NB4 (cell line): ENCODE results near the gene TPRG1L.

ENCODE experiments used
- DNase-seq: peaks from one replicate; pipeline ENCODE4 v3.0.0; 2010; ENCODE audit warnings: low read depth
- H3K4me3 ChIP-seq: one replicate; pipeline ENCODE4 v1.5.1; 2011; ENCODE audit warnings: mild to moderate bottlenecking, low read depth, low read length, moderate library complexity
- MYC ChIP-seq: IDR thresholded peaks from 2 replicates; pipeline ENCODE4 v1.6.1; 2011; ENCODE audit warnings: low read depth, low read length
- POLR2A ChIP-seq: IDR thresholded peaks from 2 replicates; pipeline ENCODE4 v1.6.1; 2011; ENCODE audit warnings: mild to moderate bottlenecking; ENCODE audit not compliant: insufficient read length; ENCODE audit errors: extremely low read depth
- TF ChIP-seq, protein P1 (sequence below): IDR thresholded peaks from one replicate; pipeline ENCODE4 v1.5.1; 2012; ENCODE audit warnings: low read depth, low read length
- TF ChIP-seq, protein P2 (sequence below): IDR thresholded peaks from 2 replicates; pipeline ENCODE4 v1.6.1; 2011; ENCODE audit warnings: low read depth, low read length

Gene TPRG1L

DNA sequence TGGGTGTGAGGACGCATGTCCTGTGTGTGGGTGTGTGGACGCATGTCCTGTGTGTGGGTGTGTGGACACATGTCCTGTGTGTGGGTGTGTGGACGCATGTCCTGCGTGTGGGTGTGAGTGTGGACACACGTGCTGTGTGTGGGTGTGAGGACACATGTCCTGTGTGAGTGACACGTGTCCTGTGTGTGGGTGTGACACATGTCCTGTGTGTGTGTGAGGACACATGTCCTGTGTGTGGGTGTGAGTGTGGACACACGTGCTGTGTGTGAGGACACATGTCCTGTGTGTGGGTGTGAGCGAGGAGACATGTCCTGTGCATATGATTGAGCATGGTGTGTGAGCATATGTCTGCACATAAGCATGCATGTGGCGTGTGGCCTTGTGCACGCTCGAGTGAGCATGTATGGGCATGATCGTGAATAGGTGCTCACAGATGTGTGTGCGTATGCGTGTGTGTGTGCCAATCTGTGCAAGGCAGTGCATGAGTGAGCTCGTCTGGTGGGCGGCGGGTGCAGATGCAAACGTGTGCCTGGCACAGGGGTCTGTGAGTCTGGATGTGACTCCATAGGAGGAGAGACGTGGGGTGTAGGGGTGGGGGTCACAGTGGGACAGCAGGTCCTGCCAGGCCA is 38.8 kb upstream of the TPRG1L start:
- no peak for DNase-seq
- TF ChIP-seq MYC (no peak), POLR2A (no peak)
- TF ChIP-seq, protein P1, sequence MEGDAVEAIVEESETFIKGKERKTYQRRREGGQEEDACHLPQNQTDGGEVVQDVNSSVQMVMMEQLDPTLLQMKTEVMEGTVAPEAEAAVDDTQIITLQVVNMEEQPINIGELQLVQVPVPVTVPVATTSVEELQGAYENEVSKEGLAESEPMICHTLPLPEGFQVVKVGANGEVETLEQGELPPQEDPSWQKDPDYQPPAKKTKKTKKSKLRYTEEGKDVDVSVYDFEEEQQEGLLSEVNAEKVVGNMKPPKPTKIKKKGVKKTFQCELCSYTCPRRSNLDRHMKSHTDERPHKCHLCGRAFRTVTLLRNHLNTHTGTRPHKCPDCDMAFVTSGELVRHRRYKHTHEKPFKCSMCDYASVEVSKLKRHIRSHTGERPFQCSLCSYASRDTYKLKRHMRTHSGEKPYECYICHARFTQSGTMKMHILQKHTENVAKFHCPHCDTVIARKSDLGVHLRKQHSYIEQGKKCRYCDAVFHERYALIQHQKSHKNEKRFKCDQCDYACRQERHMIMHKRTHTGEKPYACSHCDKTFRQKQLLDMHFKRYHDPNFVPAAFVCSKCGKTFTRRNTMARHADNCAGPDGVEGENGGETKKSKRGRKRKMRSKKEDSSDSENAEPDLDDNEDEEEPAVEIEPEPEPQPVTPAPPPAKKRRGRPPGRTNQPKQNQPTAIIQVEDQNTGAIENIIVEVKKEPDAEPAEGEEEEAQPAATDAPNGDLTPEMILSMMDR, result no peak
- TF ChIP-seq, protein P2, sequence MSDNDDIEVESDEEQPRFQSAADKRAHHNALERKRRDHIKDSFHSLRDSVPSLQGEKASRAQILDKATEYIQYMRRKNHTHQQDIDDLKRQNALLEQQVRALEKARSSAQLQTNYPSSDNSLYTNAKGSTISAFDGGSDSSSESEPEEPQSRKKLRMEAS, result no peak
- no peak overlapping the region for H3K4me3 ChIP-seq

DNA sequence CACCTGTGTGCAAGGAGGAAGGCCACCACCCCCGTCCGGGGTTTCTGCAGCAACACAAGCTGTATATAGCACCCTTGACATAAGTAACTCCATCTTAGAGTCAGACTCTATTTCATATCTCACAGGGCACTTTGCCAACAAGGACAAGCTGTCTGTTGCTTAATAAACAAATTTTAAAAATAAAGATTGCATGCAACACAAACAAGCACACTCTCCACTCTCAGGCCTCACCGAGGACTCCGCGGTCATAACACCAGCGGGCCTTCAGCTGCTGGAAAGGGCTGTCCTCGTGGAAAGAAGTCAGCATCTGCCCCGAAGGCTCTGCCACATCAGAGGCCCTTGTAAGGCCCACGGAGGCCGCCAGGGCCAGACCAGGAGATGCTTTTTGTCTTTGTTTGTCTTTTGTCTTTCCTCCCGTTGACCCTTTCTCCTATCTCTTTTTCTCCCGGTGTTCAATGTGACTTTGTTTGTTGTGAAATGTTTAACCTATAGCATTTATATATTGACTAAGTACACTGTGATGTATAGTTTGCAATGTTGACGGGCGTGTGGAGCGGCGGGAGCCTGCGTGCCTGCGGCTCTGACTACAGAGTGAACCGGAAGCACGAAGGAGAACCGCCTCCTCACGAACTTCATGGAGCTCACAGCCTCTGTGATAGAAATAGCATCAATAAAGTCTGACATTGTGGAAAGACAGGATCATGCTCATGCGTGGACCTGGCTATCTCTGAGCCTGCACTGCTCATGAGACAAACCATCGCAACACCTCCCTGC is 37.6 kb upstream of the TPRG1L start:
- TF ChIP-seq MYC, result no peak
- no peak for TF ChIP-seq POLR2A
- TF ChIP-seq, protein P2, result no peak
- TF ChIP-seq, protein P1, result no peak
- no peak for DNase-seq
- H3K4me3 ChIP-seq, result no peak overlapping the region

DNA sequence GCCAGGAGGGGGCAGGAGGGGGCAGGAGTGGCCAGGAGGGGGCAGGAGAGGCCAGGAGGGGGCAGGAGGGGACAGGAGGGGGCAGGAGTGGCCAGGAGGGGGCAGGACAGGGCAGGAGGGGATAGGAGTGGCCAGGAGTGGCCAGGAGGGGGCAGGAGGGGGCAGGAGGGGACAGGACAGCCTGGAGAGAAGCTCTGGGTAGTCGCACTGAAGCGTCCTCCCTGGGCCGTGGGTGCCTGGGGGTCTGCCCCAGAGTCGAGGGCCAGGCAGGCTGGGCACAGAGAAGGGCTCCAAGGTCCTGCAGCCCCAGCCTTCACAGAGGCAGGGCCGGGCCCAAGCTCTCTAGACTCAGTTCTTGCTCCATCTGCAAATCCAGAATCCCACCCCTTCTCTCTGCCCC is 36.4 kb upstream of the TPRG1L start:
- no peak for DNase-seq
- TF ChIP-seq MYC, result no peak
- TF ChIP-seq, protein P2, result no peak
- no peak for TF ChIP-seq POLR2A
- TF ChIP-seq, protein P1, result no peak

DNA sequence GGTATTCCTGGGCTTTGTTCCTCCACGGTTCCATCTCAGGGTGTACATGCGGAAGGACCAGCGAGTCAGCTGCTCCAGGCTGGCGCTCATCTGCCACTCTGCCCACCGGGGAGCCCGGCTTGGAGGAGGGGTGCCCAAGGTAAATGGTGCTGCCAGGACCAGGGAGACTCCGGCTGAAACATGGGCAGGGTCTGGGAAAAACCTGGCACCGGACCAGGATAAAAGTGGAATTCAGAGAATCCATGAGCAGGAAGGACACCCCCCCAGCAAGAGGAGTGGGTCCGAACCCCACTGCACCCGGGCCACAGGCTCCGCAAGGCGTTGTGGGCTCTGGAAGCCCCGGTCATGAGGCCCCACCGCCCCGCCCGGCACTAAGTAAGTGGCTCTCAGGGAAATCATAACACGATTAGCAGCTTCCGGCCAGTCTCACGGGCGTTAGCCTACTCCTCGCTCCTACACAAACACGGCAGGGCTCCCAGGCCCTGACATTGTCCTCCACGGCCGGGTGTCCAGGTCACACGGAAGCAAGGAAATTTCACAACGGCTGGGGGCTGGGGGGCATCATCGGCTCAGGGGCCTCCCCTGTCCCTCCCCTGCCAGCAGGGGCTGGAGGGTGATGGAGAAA is 34.6 kb upstream of the TPRG1L start:
- no peak for DNase-seq
- H3K4me3 ChIP-seq, result no peak overlapping the region
- no peak for TF ChIP-seq MYC
- TF ChIP-seq, protein P1, result no peak
- TF ChIP-seq, protein P2, result no peak
- TF ChIP-seq POLR2A, result no peak

More for the DNA sequence above, 36.4 kb upstream of the TPRG1L start:
- H3K4me3 ChIP-seq, result no peak overlapping the region

DNA sequence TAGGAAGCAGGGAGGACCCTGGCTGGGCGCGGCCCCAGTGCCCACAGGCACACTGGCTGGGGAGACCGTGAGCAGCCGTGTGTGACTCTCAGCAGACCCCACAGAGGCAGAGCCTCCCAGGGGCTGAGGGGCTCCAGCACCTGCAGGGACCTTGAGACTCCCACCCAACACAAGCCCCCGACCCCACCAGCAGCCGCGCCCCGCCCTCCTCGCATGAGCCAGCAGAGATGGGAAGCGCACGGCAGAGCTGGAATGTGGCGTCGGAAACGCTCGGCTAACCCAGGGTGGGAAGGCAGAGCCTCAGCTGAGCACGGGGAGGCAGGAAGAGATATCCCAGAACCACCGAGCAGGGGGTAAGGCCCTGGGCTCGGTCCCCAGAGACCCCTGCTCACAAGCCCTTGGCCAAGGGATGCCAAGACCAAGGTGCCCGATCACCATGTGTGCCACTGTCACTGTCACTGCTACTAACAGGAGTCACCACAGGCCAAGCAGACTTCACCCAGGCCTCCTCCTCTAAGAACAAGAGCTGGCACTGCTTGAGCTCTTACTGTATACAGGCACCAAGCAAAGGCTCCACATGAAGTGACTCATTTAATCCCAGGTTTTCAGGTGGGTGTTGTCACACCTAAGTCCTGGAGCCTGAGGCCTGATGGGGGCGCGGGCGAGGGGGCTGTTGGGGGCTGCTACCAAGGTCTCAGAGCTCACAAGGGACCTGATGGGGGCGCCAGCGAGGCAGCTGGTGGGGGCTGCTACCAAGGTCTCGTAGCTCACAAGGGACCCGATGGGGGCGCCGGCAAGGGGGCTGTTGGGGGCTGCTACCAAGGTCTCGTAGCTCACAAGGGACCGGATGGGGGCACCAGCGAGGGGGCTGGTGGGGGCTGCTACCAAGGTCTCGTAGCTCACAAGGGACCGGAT is 33.6 kb upstream of the TPRG1L start:
- no peak overlapping the region for H3K4me3 ChIP-seq
- TF ChIP-seq, protein P2, result no peak
- TF ChIP-seq POLR2A (no peak), MYC (no peak)
- TF ChIP-seq, protein P1, result no peak
- no peak for DNase-seq
